ENCODE data around the gene TAX1BP3.

TAX1BP3 gene

DNA sequence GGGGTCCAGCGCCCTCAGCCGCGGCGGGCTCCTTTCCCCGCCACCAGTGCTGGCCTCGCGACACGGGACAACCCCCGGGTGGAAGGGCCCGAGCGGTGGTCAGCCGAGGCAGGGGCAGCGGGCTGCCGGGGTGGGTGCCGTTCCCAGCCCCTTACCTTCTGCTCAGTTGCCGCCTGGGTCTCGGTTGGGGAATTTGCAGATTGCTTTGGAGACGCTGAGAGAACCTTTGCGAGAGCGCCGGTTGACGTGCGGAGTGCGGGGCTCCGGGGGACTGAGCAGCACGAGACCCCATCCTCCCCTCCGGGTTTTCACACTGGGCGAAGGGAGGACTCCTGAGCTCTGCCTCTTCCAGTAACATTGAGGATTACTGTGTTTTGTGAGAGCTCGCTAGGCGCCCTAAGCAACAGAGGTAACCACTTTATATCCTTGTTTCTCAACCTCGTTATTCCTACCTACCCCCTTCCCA is 31.4 kb downstream of the TAX1BP3 start:
- Histone ChIP-seq H3K4me3 (ENCODE audit: low read length) (peak overlapping the region; percentile 86), H3K9me3 (ENCODE audit: insufficient read depth, low read length) (no peaks in the 10 kb centered on the region), H3K9ac (ENCODE audit: low read length) (peak overlapping the region; percentile 83), H4K20me1 (ENCODE audit: insufficient read depth, low read length) (no peaks in the 10 kb centered on the region), H3K36me3 (replicated peaks; ENCODE audit: low read depth, low read length) (no peaks in the 10 kb centered on the region), H2AFZ (ENCODE audit: low read depth, low read length) (peak overlapping the region; percentile 71; the same call in 1 of the 2 replicates), H3K27me3 (ENCODE audit: low read depth, low read length) (no peaks in the 10 kb centered on the region), H3K4me2 (ENCODE audit: low read length) (peak overlapping the region; percentile 86), H3K27ac (ENCODE audit: low read length) (no peak overlapping the region), H3K79me2 (ENCODE audit: low read length) (no peaks in the 10 kb centered on the region), H3K4me1 (ENCODE audit: low read length) (peaks cover 8% of the 10 kb centered on the region)
- no peak for TF ChIP-seq EZH2phosphoT487 (IDR thresholded peaks at IDR 0.05; ENCODE audit: low read depth)
- TF ChIP-seq, protein P1, sequence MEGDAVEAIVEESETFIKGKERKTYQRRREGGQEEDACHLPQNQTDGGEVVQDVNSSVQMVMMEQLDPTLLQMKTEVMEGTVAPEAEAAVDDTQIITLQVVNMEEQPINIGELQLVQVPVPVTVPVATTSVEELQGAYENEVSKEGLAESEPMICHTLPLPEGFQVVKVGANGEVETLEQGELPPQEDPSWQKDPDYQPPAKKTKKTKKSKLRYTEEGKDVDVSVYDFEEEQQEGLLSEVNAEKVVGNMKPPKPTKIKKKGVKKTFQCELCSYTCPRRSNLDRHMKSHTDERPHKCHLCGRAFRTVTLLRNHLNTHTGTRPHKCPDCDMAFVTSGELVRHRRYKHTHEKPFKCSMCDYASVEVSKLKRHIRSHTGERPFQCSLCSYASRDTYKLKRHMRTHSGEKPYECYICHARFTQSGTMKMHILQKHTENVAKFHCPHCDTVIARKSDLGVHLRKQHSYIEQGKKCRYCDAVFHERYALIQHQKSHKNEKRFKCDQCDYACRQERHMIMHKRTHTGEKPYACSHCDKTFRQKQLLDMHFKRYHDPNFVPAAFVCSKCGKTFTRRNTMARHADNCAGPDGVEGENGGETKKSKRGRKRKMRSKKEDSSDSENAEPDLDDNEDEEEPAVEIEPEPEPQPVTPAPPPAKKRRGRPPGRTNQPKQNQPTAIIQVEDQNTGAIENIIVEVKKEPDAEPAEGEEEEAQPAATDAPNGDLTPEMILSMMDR (IDR thresholded peaks at IDR 0.05; ENCODE audit: low read depth, low read length) = no peak

DNA sequence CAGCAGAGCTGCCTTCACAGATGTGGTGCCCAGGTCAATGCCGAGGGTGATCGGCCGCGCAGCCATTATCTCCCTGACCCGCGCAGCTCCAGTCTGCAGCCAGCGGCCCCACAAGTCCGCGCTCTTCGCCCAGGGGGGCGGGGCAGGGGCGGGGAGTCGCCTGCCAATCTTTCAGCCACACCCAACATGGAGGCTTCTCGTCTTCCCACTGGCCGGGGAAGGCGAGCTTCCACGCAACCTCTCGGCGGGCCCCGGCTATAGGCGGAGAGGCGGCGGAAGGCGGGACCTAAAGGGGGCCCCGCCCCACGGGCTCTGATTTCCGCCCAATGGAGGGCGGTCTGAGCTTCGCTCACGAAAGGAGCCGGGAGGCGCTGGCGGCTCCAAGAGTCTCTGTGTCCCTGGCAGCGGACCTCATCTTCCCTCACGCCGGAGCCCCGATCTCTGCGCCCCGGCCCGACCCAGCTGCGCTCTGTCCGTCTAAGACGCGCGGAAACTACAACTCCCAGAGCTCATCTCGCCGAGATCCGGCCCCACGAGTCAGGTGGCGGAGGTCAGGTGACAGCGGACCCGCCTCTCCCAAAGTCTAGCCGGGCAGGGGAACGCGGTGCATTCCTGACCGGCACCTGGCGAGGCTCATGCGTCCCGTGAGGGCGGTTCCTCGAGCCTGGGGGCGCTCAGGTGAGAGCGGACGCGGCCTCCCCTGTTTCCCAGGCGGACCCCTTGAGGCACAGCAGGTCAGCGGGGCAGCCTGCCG is 32.0 kb downstream of the TAX1BP3 start, which contains the start of the genes CTNS and SHPK:
Gene CTNS (plus strand): TSS at position 607 of the 754 bp plus-strand sequence. CDS start 3,447 bp downstream, outside the sequence.
Gene SHPK (minus strand): TSS at position 97 of the 754 bp plus-strand sequence. CDS start 31 bp downstream, at position 66.
- H3K27me3 ChIP-seq (ENCODE audit: low read depth, low read length) = no peaks in the 10 kb centered on the region
- peak within 1 kb of the TSS; percentile 72 for H2AFZ ChIP-seq (ENCODE audit: low read depth, low read length)
- peak within 1 kb of the TSS; percentile 90 for H3K4me2 ChIP-seq (ENCODE audit: low read length)
- peaks cover 8% of the 10 kb centered on the region for H3K4me1 ChIP-seq (ENCODE audit: low read length)
- peak within 1 kb of the TSS; percentile 86 for H3K4me3 ChIP-seq (ENCODE audit: low read length)
- H3K9ac ChIP-seq (ENCODE audit: low read length) = peak within 1 kb of the TSS; percentile 83
- peak within 1 kb of the TSS; percentile 75 for H3K27ac ChIP-seq (ENCODE audit: low read length)
- no peaks in the 10 kb centered on the region for H4K20me1 ChIP-seq (ENCODE audit: insufficient read depth, low read length)
- TF ChIP-seq, protein P1 (IDR thresholded peaks at IDR 0.05; ENCODE audit: low read depth, low read length) = no peak
- no peaks in the 10 kb centered on the region for H3K36me3 ChIP-seq (replicated peaks; ENCODE audit: low read depth, low read length)
- H3K9me3 ChIP-seq (ENCODE audit: insufficient read depth, low read length) = no peaks in the 10 kb centered on the region
- H3K79me2 ChIP-seq (ENCODE audit: low read length) = no peaks in the 10 kb centered on the region

DNA sequence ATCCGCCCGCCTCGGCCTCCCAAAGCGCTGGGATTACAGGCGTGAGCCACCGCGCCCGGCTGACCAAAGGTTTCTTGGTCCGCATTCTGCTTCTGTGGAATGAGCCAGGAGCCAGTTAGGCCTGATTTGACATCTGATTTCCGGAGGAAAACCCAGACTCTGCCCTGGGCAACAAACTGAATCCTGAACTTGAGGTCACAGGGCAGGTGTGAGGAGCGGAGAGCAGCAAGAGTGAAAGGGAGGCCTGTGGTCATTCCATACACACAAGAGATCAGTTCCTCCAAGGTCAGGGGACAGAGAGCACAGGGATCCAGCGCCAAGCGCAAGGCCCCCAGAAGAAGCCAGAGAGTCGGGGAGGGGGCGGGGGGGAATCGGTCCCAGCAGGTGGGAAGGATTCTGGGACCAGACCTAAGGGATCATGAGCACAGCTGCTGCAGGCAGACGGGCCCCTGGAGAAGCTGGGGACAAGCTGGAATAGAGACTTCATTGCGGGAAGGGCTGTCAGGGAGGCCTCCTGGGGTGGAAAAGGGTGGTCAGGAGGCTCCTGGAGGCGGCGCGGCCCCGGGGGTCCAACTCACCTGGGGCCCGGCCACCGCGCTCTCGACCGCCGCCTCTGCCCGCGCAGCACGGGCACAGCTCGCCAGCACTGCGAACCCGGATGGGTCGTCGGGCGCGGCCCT is 32.8 kb downstream of the TAX1BP3 start:
- Histone ChIP-seq H2AFZ (ENCODE audit: low read depth, low read length) (peak overlapping the region; percentile 19; the same call in 1 of the 2 replicates), H3K9me3 (ENCODE audit: insufficient read depth, low read length) (no peaks in the 10 kb centered on the region), H3K36me3 (replicated peaks; ENCODE audit: low read depth, low read length) (no peaks in the 10 kb centered on the region), H4K20me1 (ENCODE audit: insufficient read depth, low read length) (no peaks in the 10 kb centered on the region), H3K4me3 (ENCODE audit: low read length) (peak overlapping the region; percentile 86), H3K79me2 (ENCODE audit: low read length) (no peaks in the 10 kb centered on the region), H3K9ac (ENCODE audit: low read length) (peak overlapping the region; percentile 74), H3K4me1 (ENCODE audit: low read length) (peaks cover 8% of the 10 kb centered on the region), H3K27me3 (ENCODE audit: low read depth, low read length) (no peaks in the 10 kb centered on the region), H3K27ac (ENCODE audit: low read length) (no peak overlapping the region), H3K4me2 (ENCODE audit: low read length) (peak overlapping the region; percentile 90)
- TF ChIP-seq, protein P1 (IDR thresholded peaks at IDR 0.05; ENCODE audit: low read depth, low read length) = no peak
- no peak for TF ChIP-seq EZH2phosphoT487 (IDR thresholded peaks at IDR 0.05; ENCODE audit: low read depth)

DNA sequence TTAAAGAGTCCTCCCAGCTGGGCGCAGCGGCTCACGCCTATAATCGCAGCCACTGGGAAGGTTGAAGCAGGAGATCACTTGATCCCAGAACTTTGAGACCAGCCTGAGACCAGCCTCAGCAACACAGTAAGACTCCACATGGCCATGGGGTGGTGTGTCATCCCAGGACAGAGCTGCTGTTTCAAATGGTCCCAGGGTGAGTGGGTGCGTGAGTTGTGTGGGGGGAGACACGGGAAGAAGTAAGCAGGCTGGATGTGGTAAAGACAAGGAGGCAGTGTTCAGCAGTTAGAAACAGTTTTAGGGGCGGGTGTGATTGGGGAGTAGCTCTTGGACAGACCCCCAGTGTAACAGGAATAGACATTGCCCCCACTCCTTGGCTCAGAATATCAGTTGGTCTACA is 36.1 kb downstream of the TAX1BP3 start:
- no peak overlapping the region for H3K27ac ChIP-seq (ENCODE audit: low read length)

More for the DNA sequence above, 36.1 kb downstream of the TAX1BP3 start:
- Histone ChIP-seq H3K9ac (ENCODE audit: low read length) (no peak overlapping the region), H3K79me2 (ENCODE audit: low read length) (no peaks in the 10 kb centered on the region), H4K20me1 (ENCODE audit: insufficient read depth, low read length) (no peaks in the 10 kb centered on the region), H3K36me3 (replicated peaks; ENCODE audit: low read depth, low read length) (no peaks in the 10 kb centered on the region), H3K4me2 (ENCODE audit: low read length) (no peak overlapping the region), H3K4me3 (ENCODE audit: low read length) (no peak overlapping the region), H2AFZ (ENCODE audit: low read depth, low read length) (no peak overlapping the region), H3K27me3 (ENCODE audit: low read depth, low read length) (no peaks in the 10 kb centered on the region), H3K4me1 (ENCODE audit: low read length) (no peaks in the 10 kb centered on the region), H3K9me3 (ENCODE audit: insufficient read depth, low read length) (no peaks in the 10 kb centered on the region)
- TF ChIP-seq, protein P1 (IDR thresholded peaks at IDR 0.05; ENCODE audit: low read depth, low read length) = no peak
- TF ChIP-seq EZH2phosphoT487 (IDR thresholded peaks at IDR 0.05; ENCODE audit: low read depth) = no peak

All from OCI-LY3 (cell line).